GM19328 (cell line): Measurements from ENCODE around the gene SFI1.
"Not testable (repeated sequence)": the region's sequence is repeated elsewhere in the genome, so short reads cannot be mapped to it uniquely, and the experiment has no call there.

Source experiments
- ATAC-seq: cut with Tn5 transposase; IDR thresholded peaks from one replicate; pipeline ENCODE4 v1.9.1; 2021; ENCODE audit warnings: mild to moderate bottlenecking, moderate library complexity; ENCODE audit not compliant: unreplicated experiment

The SFI1 gene

GRCh38 chr22:31496007-31496734 lies at the start of gene SFI1:
SFI1 (plus strand) TSS chr22:31496536; CDS start chr22:31508285, 11,749 bp downstream.
- peak; percentile 68 for ATAC-seq

- no peak for ATAC-seq
Measured at GRCh38 chr22:31446767-31447166, 49.6 kb upstream of the SFI1 start.

GRCh38 chr22:31447337-31447736 lies 49.0 kb upstream of the SFI1 start:
- ATAC-seq = no peak

GRCh38 chr22:31448382-31448781 lies 48.0 kb upstream of the SFI1 start:
- no peak for ATAC-seq

- ATAC-seq = no peak
Measured at GRCh38 chr22:31449506-31449905, 46.8 kb upstream of the SFI1 start.

- ATAC-seq = no peak
Measured at GRCh38 chr22:31451709-31452571, 44.4 kb upstream of the SFI1 start.

- ATAC-seq = no peak
Measured at GRCh38 chr22:31461699-31462098, 34.6 kb upstream of the SFI1 start.

GRCh38 chr22:31465307-31465706 lies 31.0 kb upstream of the SFI1 start:
- ATAC-seq = no peak

GRCh38 chr22:31474743-31475142 lies 21.6 kb upstream of the SFI1 start:
- no peak for ATAC-seq

GRCh38 chr22:31475800-31476199 lies 20.5 kb upstream of the SFI1 start:
- ATAC-seq = no peak

- ATAC-seq = no peak
Measured at GRCh38 chr22:31477329-31477728, 19.0 kb upstream of the SFI1 start.

- no peak for ATAC-seq
Measured at GRCh38 chr22:31481129-31481528, 15.2 kb upstream of the SFI1 start.

- not testable (repeated sequence) for ATAC-seq
Measured at GRCh38 chr22:31482470-31482869, 13.9 kb upstream of the SFI1 start.

- ATAC-seq = not testable (repeated sequence)
Measured at GRCh38 chr22:31486369-31486768, 10.0 kb upstream of the SFI1 start.

GRCh38 chr22:31486951-31487350 lies 9.4 kb upstream of the SFI1 start:
- no peak for ATAC-seq

- ATAC-seq = no peak
Measured at GRCh38 chr22:31488346-31488883, 7.9 kb upstream of the SFI1 start.

GRCh38 chr22:31488988-31489617 lies 7.2 kb upstream of the SFI1 start:
- ATAC-seq = peak; percentile 18

- peak; percentile 37 for ATAC-seq
Measured at GRCh38 chr22:31489632-31490495, 6.5 kb upstream of the SFI1 start, which contains the start of gene EIF4ENIF1. EIF4ENIF1 (minus strand) TSS chr22:31489842; CDS start chr22:31488718, 1,124 bp downstream.

GRCh38 chr22:31490496-31490925 lies 5.8 kb upstream of the SFI1 start:
- ATAC-seq = peak; percentile 45
